Ishikawa (cell line): Measurements from ENCODE around the gene RASL10A.

Source experiments
- CEBPB ChIP-seq: IDR thresholded peaks from 2 replicates; pipeline ENCODE4 v1.6.1; 2012
- EP300 ChIP-seq: IDR thresholded peaks from 2 replicates; pipeline ENCODE4 v1.6.1; 2012; ENCODE audit warnings: borderline replicate concordance
- FOXM1 ChIP-seq: IDR thresholded peaks from 2 replicates; pipeline ENCODE4 v1.6.1; 2012; ENCODE audit warnings: low read depth, borderline replicate concordance
- REST ChIP-seq: IDR thresholded peaks from 2 replicates; pipeline ENCODE4 v1.6.1; 2012; ENCODE audit warnings: low read depth, mild to moderate bottlenecking
- YY1 ChIP-seq: IDR thresholded peaks from 2 replicates; pipeline ENCODE4 v1.6.1; 2012; ENCODE audit warnings: low read depth

- TF ChIP-seq CEBPB (peak; percentile 46; the same call in 1 of the 2 replicates), EP300 (peak; percentile 91), YY1 (peak; percentile 83), REST (no peak), FOXM1 (peak; percentile 78)
These were observed 9.2 kb downstream of the RASL10A start, which contains the start of gene GAS2L1 for GRCh38 chr22:29306175-29306834.
